GM12875 (cell line): Measurements from ENCODE around the gene FNDC3A.
"Not testable (repeated sequence)": the region's sequence is repeated elsewhere in the genome, so short reads cannot be mapped to it uniquely, and the experiment has no call there.

Source experiments
- H3K4me3 ChIP-seq: one replicate; pipeline ENCODE4 v1.5.1; 2011; ENCODE audit warnings: low read depth, low read length, control low read depth
- CTCF ChIP-seq: IDR thresholded peaks from 2 replicates; pipeline ENCODE4 v1.5.1; 2011; ENCODE audit warnings: low read depth, mild to moderate bottlenecking, control low read depth, inconsistent platforms, low read length, moderate library complexity, borderline replicate concordance; ENCODE audit not compliant: insufficient read depth

The FNDC3A gene

DNA sequence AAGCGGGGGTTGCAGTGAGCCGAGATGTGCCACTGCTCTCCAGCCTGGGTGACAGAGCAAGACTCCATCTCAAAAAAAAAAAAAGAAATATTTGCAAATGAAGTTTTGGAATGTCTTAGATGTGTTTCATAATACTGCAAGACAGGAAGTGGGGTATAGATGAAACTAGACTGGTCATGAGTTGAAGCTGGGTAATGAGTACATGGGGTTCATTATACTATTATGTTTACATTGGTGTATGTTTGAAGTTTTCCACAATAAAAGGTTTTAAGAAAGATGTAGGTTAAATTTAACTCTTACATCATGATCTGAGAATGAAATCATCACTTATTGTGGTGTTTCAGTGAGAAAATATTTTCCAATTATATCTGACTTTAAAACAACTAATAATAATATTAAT, 19.0 kb downstream of the FNDC3A start:
- TF ChIP-seq CTCF = no peak
- H3K4me3 ChIP-seq = no peak overlapping the region

DNA sequence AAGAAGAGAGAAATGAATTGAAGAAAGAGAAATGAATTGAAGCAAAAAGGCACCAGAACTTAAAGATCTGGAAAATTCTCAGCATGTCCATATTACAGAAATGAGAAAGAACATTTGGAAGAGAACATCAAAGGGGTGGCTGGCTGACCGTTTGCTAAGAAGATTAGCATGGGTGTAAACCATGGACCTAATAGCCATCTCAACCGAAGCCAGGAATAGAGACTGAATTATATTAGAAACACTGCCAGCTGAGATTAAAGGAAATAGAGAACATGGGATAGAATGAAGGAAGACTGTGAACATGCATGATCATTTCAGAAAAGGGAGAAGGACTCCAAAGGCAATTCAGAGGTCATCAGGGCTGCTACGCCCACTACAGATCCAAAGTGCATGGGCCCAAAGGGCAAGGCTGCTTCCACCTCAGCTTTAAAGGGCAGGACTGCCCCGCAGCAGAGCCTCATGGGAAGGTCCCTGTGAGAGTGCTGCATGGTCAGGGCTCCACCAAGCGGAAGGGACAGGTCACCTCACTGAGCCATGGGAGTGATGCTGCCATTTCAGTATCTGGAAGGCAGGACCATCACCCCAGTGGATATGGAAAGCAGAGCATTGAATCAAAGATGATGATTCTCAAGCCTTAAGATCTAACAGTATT, 23.1 kb downstream of the FNDC3A start:
- TF ChIP-seq CTCF = no peak

GRCh38 chr13:49000247-49000646, 24.5 kb downstream of the FNDC3A start:
- TF ChIP-seq CTCF = no peak
- no peak overlapping the region for H3K4me3 ChIP-seq

More for the DNA sequence above, 23.1 kb downstream of the FNDC3A start:
- no peak overlapping the region for H3K4me3 ChIP-seq

DNA sequence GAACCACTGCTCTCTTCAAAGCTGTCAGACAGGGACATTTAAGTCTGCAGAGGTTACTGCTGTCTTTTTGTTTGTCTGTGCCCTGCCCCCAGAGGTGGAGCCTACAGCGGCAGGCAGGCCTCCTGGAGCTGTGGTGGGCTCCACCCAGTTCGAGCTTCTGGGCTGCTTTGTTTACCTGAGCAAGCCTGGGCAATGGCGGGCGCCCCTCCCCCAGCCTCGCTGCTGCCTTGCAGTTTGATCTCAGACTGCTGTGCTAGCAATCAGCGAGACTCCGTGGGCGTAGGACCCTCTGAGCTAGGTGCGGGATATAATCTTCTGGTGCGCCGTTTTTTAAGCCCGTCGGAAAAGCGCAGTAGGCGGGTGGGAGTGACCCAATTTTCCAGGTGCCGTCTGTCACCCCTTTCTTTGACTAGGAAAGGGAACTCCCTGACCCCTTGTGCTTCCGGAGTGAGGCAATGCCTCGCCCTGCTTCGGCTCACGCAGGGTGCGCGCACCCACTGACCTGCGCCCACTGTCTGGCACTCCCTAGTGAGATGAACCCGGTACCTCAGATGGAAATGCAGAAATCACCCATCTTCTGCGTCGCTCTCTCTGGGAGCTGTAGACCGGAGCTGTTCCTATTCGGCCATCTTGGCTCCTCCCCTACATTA, 43.4 kb downstream of the FNDC3A start:
- not testable (repeated sequence) for H3K4me3 ChIP-seq

GRCh38 chr13:49020328-49020727, 44.6 kb downstream of the FNDC3A start:
- no peak overlapping the region for H3K4me3 ChIP-seq
- TF ChIP-seq CTCF = no peak

DNA sequence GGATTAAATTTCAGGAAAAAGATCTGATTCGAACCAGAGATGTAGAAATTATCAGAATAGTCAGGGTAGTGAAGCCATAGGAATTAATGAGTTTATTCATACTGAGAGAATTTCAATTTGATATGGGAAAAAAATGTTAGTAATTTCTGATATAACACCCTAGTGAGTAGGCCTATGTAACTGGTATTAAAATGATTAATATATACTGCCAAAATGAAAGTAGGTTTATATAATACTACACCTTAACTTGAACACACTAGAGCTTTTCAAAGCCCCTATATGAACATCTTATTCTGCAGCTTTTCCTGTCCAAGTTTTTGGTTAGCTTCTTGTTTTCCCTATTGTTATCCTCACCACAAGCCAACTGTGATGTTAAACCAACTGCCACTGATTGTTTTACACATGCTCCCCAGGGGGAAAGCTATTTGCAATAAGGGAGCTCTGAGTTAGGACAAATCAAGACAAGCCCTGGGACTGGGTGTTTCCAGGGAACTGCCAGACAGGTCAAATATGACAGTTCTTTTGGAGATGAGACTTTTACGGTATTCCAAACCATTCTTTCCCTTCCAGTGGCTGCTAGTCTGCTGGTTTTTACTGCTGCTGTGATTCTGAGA, 45.3 kb downstream of the FNDC3A start:
- no peak overlapping the region for H3K4me3 ChIP-seq

GRCh38 chr13:49021953-49022352, 46.2 kb downstream of the FNDC3A start:
- TF ChIP-seq CTCF = no peak
- H3K4me3 ChIP-seq = no peak overlapping the region

More for the DNA sequence above, 45.3 kb downstream of the FNDC3A start:
- no peak for TF ChIP-seq CTCF
